ENCODE data around the gene ZNF189. TPM values are rescaled to one million over a fixed set of nuclear protein-coding genes. Genes with fewer than 3 reads are reported as not detected.

The ZNF189 gene
- total RNA-seq, 1 experiment from 2014 or later: 15.8 TPM

- DNase-seq: no peak
- peaks cover 6% of the 10 kb centered on the region; the same call in 1 of the 2 replicates for H3K4me1 ChIP-seq (ENCODE audit: insufficient read depth, low read length)
- H3K4me1 Mint-ChIP-seq: peaks cover 30% of the 10 kb centered on the region in 2 experiments
These were observed 18.4 kb upstream of the ZNF189 start for GRCh38 chr9:101380295-101380694.

More at GRCh38 chr9:101380295-101380694, 18.4 kb upstream of the ZNF189 start:
- Histone ChIP-seq H3K9me3 (ENCODE audit: control insufficient read depth, low read depth, low read length) (no peaks in the 10 kb centered on the region), H3K79me2 (ENCODE audit: insufficient read depth, low read length) (no peaks in the 10 kb centered on the region), H2BK120ac (ENCODE audit: low read depth, low read length, poor library complexity, severe bottlenecking) (no peak overlapping the region), H3K23ac (ENCODE audit: insufficient read length, low read depth, low read length) (no peak overlapping the region), H2BK12ac (ENCODE audit: insufficient read length, low read depth, low read length) (no peak overlapping the region), H2AFZ (ENCODE audit: low read length) (no peak overlapping the region), H3T11ph (ENCODE audit: low read length) (no peak overlapping the region), H2BK15ac (ENCODE audit: low read depth, low read length) (no peak overlapping the region), H3K79me1 (ENCODE audit: insufficient read depth, low read depth, low read length, poor library complexity, severe bottlenecking) (no peaks in the 10 kb centered on the region), H4K8ac (replicated peaks; ENCODE audit: insufficient read length, low read depth, low read length) (no peak overlapping the region), H2BK5ac (ENCODE audit: insufficient read length, low read length) (no peak overlapping the region), H4K20me1 (ENCODE audit: control insufficient read depth, insufficient read depth, insufficient read length) (no peaks in the 10 kb centered on the region), H4K5ac (ENCODE audit: insufficient read length, low read depth, low read length) (no peak overlapping the region), H4K91ac (ENCODE audit: insufficient read length, low read depth, low read length) (no peak overlapping the region), H3K18ac (ENCODE audit: insufficient read length, low read depth, low read length) (no peak overlapping the region), H3K56ac (ENCODE audit: insufficient read length, low read depth, low read length) (no peak overlapping the region), H3K4ac (ENCODE audit: low read depth, low read length) (no peak overlapping the region), H3K14ac (ENCODE audit: insufficient read depth, low read length) (no peak overlapping the region), H3K23me2 (ENCODE audit: insufficient read length, low read depth, low read length, poor library complexity, severe bottlenecking) (no peaks in the 10 kb centered on the region), H2BK20ac (ENCODE audit: low read depth, low read length, poor library complexity, severe bottlenecking) (no peak overlapping the region), H3K27ac (ENCODE audit: insufficient read length, low read depth, low read length) (no peak overlapping the region), H3K4me2 (ENCODE audit: insufficient read depth, insufficient read length, low read length) (no peak overlapping the region), H3K27me3 (ENCODE audit: insufficient read depth, low read length) (no peaks in the 10 kb centered on the region), H2AK5ac (ENCODE audit: insufficient read length, low read length) (no peak overlapping the region), H3K9ac (ENCODE audit: extremely low read depth, insufficient read length, low read length) (no peak overlapping the region)
- Mint-ChIP-seq H3K27me3 (ENCODE audit: low read depth) (no peaks in the 10 kb centered on the region; the same call in 1 of the 2 replicates), H3K4me3 (no peak overlapping the region), H3K27ac (no peak overlapping the region), H3K36me3 (ENCODE audit: insufficient read depth in 1 of 3, low read depth in 3 of 3) (peaks cover 10 to 33% (median 11%) of the 10 kb centered on the region in 3 experiments), H3K9me3 (peaks cover 22 to 23% of the 10 kb centered on the region in 2 experiments)
- TF ChIP-seq CTCF (conservative IDR thresholded peaks at IDR 0.05): no peak
